ENCODE results near the gene ADAM19.

The ADAM19 gene

GRCh38 chr5:157558041-157558595 lies 17.5 kb downstream of the ADAM19 start:
- Histone ChIP-seq H4K20me1 (ENCODE audit: insufficient read depth, low read length) (peaks cover 81% of the 10 kb centered on the region), H3K9me3 (ENCODE audit: insufficient read depth, low read length) (no peaks in the 10 kb centered on the region), H3K79me2 (ENCODE audit: low read length) (peaks cover 88% of the 10 kb centered on the region), H3K27me3 (ENCODE audit: low read depth, low read length) (no peaks in the 10 kb centered on the region), H3K4me3 (ENCODE audit: low read length) (no peak overlapping the region), H3K4me1 (ENCODE audit: low read length) (peaks cover 28% of the 10 kb centered on the region), H3K36me3 (replicated peaks; ENCODE audit: low read depth, low read length) (peaks cover 53% of the 10 kb centered on the region), H3K4me2 (ENCODE audit: low read length) (no peak overlapping the region), H2AFZ (ENCODE audit: low read depth, low read length) (no peak overlapping the region), H3K9ac (ENCODE audit: low read length) (no peak overlapping the region), H3K27ac (ENCODE audit: low read length) (no peak overlapping the region)
- TF ChIP-seq EZH2phosphoT487 (IDR thresholded peaks at IDR 0.05; ENCODE audit: low read depth) (no peak), CTCF (IDR thresholded peaks at IDR 0.05; ENCODE audit: low read depth, low read length) (no peak)

DNA sequence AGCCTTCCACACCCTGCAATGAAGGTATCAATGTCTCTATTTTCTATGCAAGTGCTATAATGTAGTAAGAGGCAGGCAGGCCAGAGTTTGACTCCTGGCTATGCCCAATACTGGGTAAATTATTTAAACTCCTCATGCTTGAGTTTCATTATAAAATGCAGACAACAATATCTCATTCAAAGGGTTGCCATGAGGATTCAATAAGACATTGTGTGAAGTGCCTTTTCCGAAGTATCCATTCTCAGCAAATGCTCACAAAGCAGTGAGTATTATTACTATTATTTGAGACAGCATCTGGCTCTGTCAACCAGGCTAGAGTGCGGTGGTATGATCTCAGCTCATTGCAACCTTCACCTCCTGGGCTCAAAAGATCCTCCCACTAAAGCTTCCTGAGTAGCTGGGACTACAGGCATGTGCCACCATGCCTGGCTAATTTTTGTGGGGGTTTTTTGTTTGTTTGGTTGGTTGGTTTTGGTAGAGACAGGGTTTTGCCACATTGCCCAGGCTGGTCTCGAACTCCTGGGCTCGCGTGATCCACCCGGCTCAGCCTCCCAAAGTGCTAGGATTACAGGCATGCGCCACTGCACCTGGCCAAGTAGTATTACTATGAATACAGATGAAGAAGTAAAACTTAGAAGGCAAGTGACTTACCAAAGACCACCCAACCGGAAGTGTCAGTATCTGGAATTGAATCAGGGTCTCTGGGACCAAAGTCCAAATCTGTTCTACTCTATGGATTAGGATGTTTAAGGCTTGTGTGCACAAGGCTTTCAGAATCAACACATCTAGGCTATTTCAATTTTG lies 18.8 kb downstream of the ADAM19 start:
- TF ChIP-seq CTCF (IDR thresholded peaks at IDR 0.05; ENCODE audit: low read depth, low read length) = no peak
- no peak for TF ChIP-seq EZH2phosphoT487 (IDR thresholded peaks at IDR 0.05; ENCODE audit: low read depth)
- no peaks in the 10 kb centered on the region for H3K9me3 ChIP-seq (ENCODE audit: insufficient read depth, low read length)
- peaks cover 46% of the 10 kb centered on the region for H3K36me3 ChIP-seq (replicated peaks; ENCODE audit: low read depth, low read length)
- H3K79me2 ChIP-seq (ENCODE audit: low read length) = peaks cover 86% of the 10 kb centered on the region
- H3K4me3 ChIP-seq (ENCODE audit: low read length) = no peak overlapping the region
- no peak overlapping the region for H3K9ac ChIP-seq (ENCODE audit: low read length)
- H2AFZ ChIP-seq (ENCODE audit: low read depth, low read length) = no peak overlapping the region
- H3K27me3 ChIP-seq (ENCODE audit: low read depth, low read length) = no peaks in the 10 kb centered on the region
- no peak overlapping the region for H3K4me2 ChIP-seq (ENCODE audit: low read length)
- no peak overlapping the region for H3K27ac ChIP-seq (ENCODE audit: low read length)
- H3K4me1 ChIP-seq (ENCODE audit: low read length) = peaks cover 28% of the 10 kb centered on the region
- peaks cover 68% of the 10 kb centered on the region for H4K20me1 ChIP-seq (ENCODE audit: insufficient read depth, low read length)

- no peak for TF ChIP-seq EZH2phosphoT487 (IDR thresholded peaks at IDR 0.05; ENCODE audit: low read depth)
- TF ChIP-seq CTCF (IDR thresholded peaks at IDR 0.05; ENCODE audit: low read depth, low read length) = no peak
- peaks cover 61% of the 10 kb centered on the region for H4K20me1 ChIP-seq (ENCODE audit: insufficient read depth, low read length)
- no peak overlapping the region for H2AFZ ChIP-seq (ENCODE audit: low read depth, low read length)
- no peak overlapping the region for H3K4me2 ChIP-seq (ENCODE audit: low read length)
- H3K79me2 ChIP-seq (ENCODE audit: low read length) = peaks cover 89% of the 10 kb centered on the region
- H3K9me3 ChIP-seq (ENCODE audit: insufficient read depth, low read length) = no peaks in the 10 kb centered on the region
- no peak overlapping the region for H3K27ac ChIP-seq (ENCODE audit: low read length)
- no peaks in the 10 kb centered on the region for H3K27me3 ChIP-seq (ENCODE audit: low read depth, low read length)
- peaks cover 49% of the 10 kb centered on the region for H3K36me3 ChIP-seq (replicated peaks; ENCODE audit: low read depth, low read length)
- no peak overlapping the region for H3K4me3 ChIP-seq (ENCODE audit: low read length)
- H3K9ac ChIP-seq (ENCODE audit: low read length) = no peak overlapping the region
- H3K4me1 ChIP-seq (ENCODE audit: low read length) = peaks cover 34% of the 10 kb centered on the region
Measured at GRCh38 chr5:157555037-157555640, 20.4 kb downstream of the ADAM19 start.

Data from OCI-LY3 (cell line).